HCT116 (cell line): ENCODE results near the gene NFIL3. TPM values are rescaled to one million over a fixed set of nuclear protein-coding genes. Genes with fewer than 3 reads are reported as not detected.

Experiments used
- ATAC-seq: fragments of 200-7000 bp; cut with Tn5 transposase; 2 replicates; pipeline ENCODE4 v1.9.1; 2020; ENCODE audit warnings: mild to moderate bottlenecking, moderate library complexity
- BruUV-seq: library from RNA; stranded (reverse); fragments of 400-500 nt; replicated peaks from 2 replicates; lab custom pipeline; 2021; lab: Mats Ljungman, UMichigan
- CTCF ChIA-PET: fragments of 300-600 bp; sonication (Branson Sonifier 250); formaldehyde crosslinking; loops from one replicate; lab custom pipeline; 2021; ENCODE audit warnings: antibody characterized with exemption; lab: Charles Lee
- POLR2A ChIA-PET: fragments of 300-600, 350-600 bp; sonication (Branson Sonifier 250); formaldehyde crosslinking; loops from one replicate; lab custom pipeline; 2021; ENCODE audit warnings: antibody characterized with exemption; lab: Charles Lee
- RAD21 ChIA-PET, 2 experiments: fragments of 300-600 bp; sonication (Branson Sonifier 250); formaldehyde crosslinking; loops; one replicate each; lab custom pipeline; 2023; ENCODE audit warnings: low total read pairs in 2 of 2; ENCODE audit not compliant: uncharacterized antibody in 2 of 2, unreplicated experiment in 2 of 2, low non-redundant PET in 1 of 2; lab: Charles Lee
- DNase-seq: peaks from one replicate; pipeline ENCODE4 v3.0.0-alpha.2; 2010; ENCODE audit warnings: low read depth, low spot score
- H2AFZ ChIP-seq: fragments of 200-600 bp; shearing (Covaris generic), sonication (generic); 2 replicates; pipeline ENCODE4 v1.6.1; 2017; ENCODE audit warnings: low read depth, mixed run types, mixed read lengths, antibody characterized with exemption, low read length; ENCODE audit not compliant: poor library complexity, severe bottlenecking
- H3K27ac ChIP-seq: 2 replicates; pipeline ENCODE4 v1.5.1; 2012; ENCODE audit warnings: low read depth, low read length
- H3K27me3 ChIP-seq: fragments of 200-600 bp; sonication (generic); 2 replicates; pipeline ENCODE4 v1.6.1; 2016; ENCODE audit warnings: mixed run types, low read length, mixed read lengths; ENCODE audit not compliant: insufficient read depth
- H3K36me3 ChIP-seq, 2 experiments: fragments of 200-500 bp in 1 of 2; fragments of 200-600 bp in 1 of 2; sonication (Bioruptor generic) in 1 of 2; sonication (generic) in 1 of 2; 2 replicates each; pipeline versions ENCODE4 v1.5.1 to v1.6.1; 2014 to 2016; ENCODE audit warnings: low read length in 2 of 2, inconsistent platforms in 1 of 2, mixed read lengths in 1 of 2, mixed run types in 1 of 2; ENCODE audit not compliant: insufficient read depth in 2 of 2, control insufficient read depth in 1 of 2
- H3K4me1 ChIP-seq, 2 experiments: fragments of 200-600 bp in 1 of 2; sonication (generic) in 1 of 2; 2 replicates each; pipeline versions ENCODE4 v1.5.1 to v1.6.1; 2012 to 2017; ENCODE audit warnings: low read length in 2 of 2, inconsistent platforms in 1 of 2, mild to moderate bottlenecking in 1 of 2, mixed read lengths in 1 of 2, mixed run types in 1 of 2, moderate library complexity in 1 of 2; ENCODE audit not compliant: insufficient read depth in 2 of 2, control insufficient read depth in 1 of 2
- H3K4me2 ChIP-seq: fragments of 200-600 bp; sonication (generic); 2 replicates; pipeline ENCODE4 v1.6.1; 2017; ENCODE audit warnings: mixed run types, low read length, mixed read lengths
- H3K4me3 ChIP-seq, 2 experiments: fragments of 200-600 bp in 1 of 2; sonication (generic) in 1 of 2; replicated peaks in 1 of 2; 2 replicates each; pipeline ENCODE4 v1.5.1; 2011 to 2016; ENCODE audit warnings: low read length in 2 of 2, control low read depth in 1 of 2, low read depth in 1 of 2, mild to moderate bottlenecking in 1 of 2, mixed read lengths in 1 of 2, mixed run types in 1 of 2
- H3K79me2 ChIP-seq: fragments of 200-600 bp; sonication (generic); 2 replicates; pipeline ENCODE4 v1.6.1; 2017; ENCODE audit warnings: mild to moderate bottlenecking, mixed run types, low read length, moderate library complexity, mixed read lengths; ENCODE audit not compliant: insufficient read depth
- H3K9ac ChIP-seq: fragments of 200-600 bp; sonication (generic); 2 replicates; pipeline ENCODE4 v1.6.1; 2016; ENCODE audit warnings: low read length, mixed read lengths
- H3K9me2 ChIP-seq: fragments of 200-600 bp; sonication (generic), shearing (Covaris generic); 2 replicates; pipeline ENCODE4 v1.6.1; 2017; ENCODE audit warnings: mixed run types, mild to moderate bottlenecking, moderate library complexity; ENCODE audit not compliant: insufficient read depth
- H3K9me3 ChIP-seq, 2 experiments: fragments of 200-500 bp in 1 of 2; fragments of 200-600 bp in 1 of 2; sonication (Bioruptor generic) in 1 of 2; sonication (generic) in 1 of 2; 2 replicates each; pipeline ENCODE4 v1.6.1; 2014 to 2017; ENCODE audit warnings: low read length in 2 of 2, mixed read lengths in 2 of 2, inconsistent platforms in 1 of 2, low read depth in 1 of 2, mild to moderate bottlenecking in 1 of 2, mixed run types in 1 of 2, moderate library complexity in 1 of 2; ENCODE audit not compliant: control insufficient read depth in 1 of 2, insufficient read depth in 1 of 2
- H4K20me1 ChIP-seq: fragments of 200-600 bp; sonication (generic), shearing (Covaris generic); 2 replicates; pipeline ENCODE4 v1.6.1; 2017; ENCODE audit warnings: mixed run types, mild to moderate bottlenecking, moderate library complexity; ENCODE audit not compliant: insufficient read depth
- ATF3 ChIP-seq: IDR thresholded peaks from 2 replicates; pipeline ENCODE4 v1.6.1; 2012
- CEBPB ChIP-seq: IDR thresholded peaks from 2 replicates; pipeline ENCODE4 v1.6.1; 2012; ENCODE audit warnings: low read depth
- CTCF ChIP-seq, 3 experiments: fragments of 200-600 bp in 1 of 3; sonication (generic) in 1 of 3; IDR thresholded peaks in 2 of 3; conservative IDR thresholded peaks in 1 of 3; 2 replicates each; pipeline ENCODE4 v1.5.1; 2012 to 2017; ENCODE audit warnings: low read depth in 2 of 3, low read length in 2 of 3, antibody characterized with exemption in 1 of 3, borderline replicate concordance in 1 of 3, control low read depth in 1 of 3, mild to moderate bottlenecking in 1 of 3, mixed read lengths in 1 of 3, mixed run types in 1 of 3, moderate library complexity in 1 of 3; ENCODE audit not compliant: insufficient read depth in 1 of 3
- ELF1 ChIP-seq: IDR thresholded peaks from 2 replicates; pipeline ENCODE4 v1.6.1; 2012; ENCODE audit warnings: low read depth, borderline replicate concordance
- EZH2 ChIP-seq: fragments of 200-600 bp; sonication (generic); IDR thresholded peaks from 2 replicates; pipeline ENCODE4 v1.6.1; 2017; ENCODE audit warnings: antibody characterized with exemption, mixed run types
- EZH2phosphoT487 ChIP-seq: fragments of 200-600 bp; IDR thresholded peaks from 2 replicates; pipeline ENCODE4 v1.6.1; 2018; ENCODE audit warnings: antibody characterized with exemption, borderline replicate concordance
- FOSL1 ChIP-seq: IDR thresholded peaks from 2 replicates; pipeline ENCODE4 v1.6.1; 2012; ENCODE audit warnings: low read depth
- JUND ChIP-seq: IDR thresholded peaks from 2 replicates; pipeline ENCODE4 v1.6.1; 2012
- MAX ChIP-seq: IDR thresholded peaks from 2 replicates; pipeline ENCODE4 v1.6.1; 2012
- POLR2A ChIP-seq: IDR thresholded peaks from 2 replicates; pipeline ENCODE4 v1.7.0; 2011; ENCODE audit warnings: borderline replicate concordance; ENCODE audit not compliant: insufficient read depth, insufficient read length; ENCODE audit errors: extremely low read depth
- POLR2AphosphoS5 ChIP-seq: IDR thresholded peaks from 2 replicates; pipeline ENCODE4 v1.6.1; 2011; ENCODE audit warnings: mild to moderate bottlenecking, low read depth, low read length, moderate library complexity
- RAD21 ChIP-seq: IDR thresholded peaks from 2 replicates; pipeline ENCODE4 v1.6.1; 2012; ENCODE audit warnings: low read depth, mild to moderate bottlenecking
- REST ChIP-seq: IDR thresholded peaks from 2 replicates; pipeline ENCODE4 v1.6.1; 2012; ENCODE audit warnings: low read depth
- SIN3A ChIP-seq: IDR thresholded peaks from 2 replicates; pipeline ENCODE4 v1.6.1; 2012; ENCODE audit warnings: low read depth
- SP1 ChIP-seq: IDR thresholded peaks from 2 replicates; pipeline ENCODE4 v1.6.1; 2012; ENCODE audit warnings: low read depth
- TCF7L2 ChIP-seq: IDR thresholded peaks from 2 replicates; pipeline ENCODE4 v1.7.0; 2011; ENCODE audit warnings: borderline replicate concordance, inconsistent platforms; ENCODE audit not compliant: insufficient read depth, insufficient read length; ENCODE audit errors: extremely low read depth
- YY1 ChIP-seq: IDR thresholded peaks from 2 replicates; pipeline ENCODE4 v1.6.1; 2011; ENCODE audit warnings: low read length, low read depth, moderate library complexity, mild to moderate bottlenecking; ENCODE audit not compliant: insufficient replicate concordance; ENCODE audit errors: extremely low read depth
- ZNF274 ChIP-seq: fragments of 200-500 bp; sonication (Bioruptor generic); IDR thresholded peaks from 2 replicates; pipeline ENCODE4 v1.6.1; 2014; ENCODE audit warnings: mild to moderate bottlenecking, low read depth, low read length, inconsistent platforms
- intact Hi-C: fragments of 100-400 bp; cut with micrococcal nuclease; formaldehyde crosslinking; loops from 2 replicates; pipeline ENCODE4 v1.10.0; 2022
- total RNA-seq: library from RNA; stranded (reverse); gene quantifications from one replicate; pipeline ENCODE4 v1.2.1, GENCODE V29; 2021; ENCODE audit not compliant: unreplicated experiment

The NFIL3 gene
- total RNA-seq, 1 experiment from 2014 or later, result 38.0 TPM

GRCh38 chr9:91427873-91428272 lies 4.2 kb upstream of the NFIL3 start:
- ChIA-PET CTCF (interaction anchor here (1.0 to 5.6 kb wide), 3 partner anchors 390 to 512 kb away, joined by 3 to 62 read pairs (median 12); no protein-coding TSS in a partner anchor), POLR2A (interaction anchor here (0.7 kb wide), 1 partner anchor 115 kb away, joined by 3 read pairs; no protein-coding TSS in a partner anchor), RAD21 (interaction anchor here (0.7 to 0.8 kb wide), 2 partner anchors 235 to 513 kb away, joined by 3 read pairs; no protein-coding TSS in a partner anchor)
- intact Hi-C loops, result loop anchor here (5.0 kb wide), 2 partner anchors 231 to 254 kb away; no protein-coding TSS in a partner anchor
- ATAC-seq (no peak), DNase-seq (peak; percentile 84)
- Histone ChIP-seq H3K4me3 (no peak overlapping the region), H3K9ac (no peak overlapping the region), H3K4me1 (peaks cover 24 to 44% of the 10 kb centered on the region in 2 experiments), H2AFZ (no peak overlapping the region), H3K9me2 (no peaks in the 10 kb centered on the region), H3K4me2 (peak overlapping the region; percentile 47), H3K27me3 (no peaks in the 10 kb centered on the region), H3K9me3 (no peaks in the 10 kb centered on the region), H3K36me3 (no peaks in the 10 kb centered on the region), H3K27ac (0 out of 2 replicates have a peak overlapping the region, but pooled peaks have one; percentile 12), H3K79me2 (peaks cover 4% of the 10 kb centered on the region), H4K20me1 (no peaks in the 10 kb centered on the region)
- TF ChIP-seq ATF3 (no peak), ELF1 (no peak), ZNF274 (no peak), RAD21 (no peak), MAX (no peak), CTCF (IDR thresholded peaks at IDR 0.05 in 2 of 3, conservative IDR thresholded peaks at IDR 0.05 in 1 of 3; ENCODE audit: borderline replicate concordance in 1 of 3, insufficient read depth in 1 of 3, low read depth in 2 of 3, low read length in 2 of 3) (no peak), REST (no peak), POLR2A (no peak), CEBPB (no peak), SP1 (no peak), TCF7L2 (peak; percentile 80), EZH2phosphoT487 (no peak), JUND (no peak), YY1 (peak; percentile 31), SIN3A (no peak), FOSL1 (no peak), POLR2AphosphoS5 (peak; percentile 25; the same call in 1 of the 2 replicates), EZH2 (no peak)
- no TSS peak for BruUV-seq
